ENCODE data around the gene TNFSF10. TPM values are rescaled to one million over a fixed set of nuclear protein-coding genes. Genes with fewer than 3 reads are reported as not detected.

TNFSF10 gene
- total and polyA plus RNA-seq, 2 donors (not counting 1 experiment from before 2014, with no cell fraction given), result 16.4 to 21.0 TPM

GRCh38 chr3:172515130-172515918 is 7.9 kb downstream of the TNFSF10 start:
- peaks cover 49% of the 10 kb centered on the region for H3K79me2 ChIP-seq (ENCODE audit: control insufficient read depth, insufficient read depth, low read length)
- H3K4me2 ChIP-seq (replicated peaks; ENCODE audit: low read depth, low read length, poor library complexity, severe bottlenecking), result no peak overlapping the region
- intact Hi-C loops (cut with micrococcal nuclease), result no loop called here
- peaks cover 12 to 56% of the 10 kb centered on the region in 2 experiments for H3K36me3 ChIP-seq (replicated peaks in 1 of 2; ENCODE audit: control extremely low read depth in 1 of 2, control insufficient read depth in 1 of 2, extremely low read depth in 1 of 2, insufficient read depth in 2 of 2, low read length in 1 of 2)
- Mint-ChIP-seq H3K27me3 (no peaks in the 10 kb centered on the region), H3K9me3 (ENCODE audit: insufficient read depth) (no peaks in the 10 kb centered on the region), H3K4me1 (peaks cover 77% of the 10 kb centered on the region), H3K4me3 (no peak overlapping the region), H3K27ac (peak overlapping the region; percentile 64)
- no peak overlapping the region for H3K9ac ChIP-seq (ENCODE audit: low read length)
- no peaks in the 10 kb centered on the region for H3K9me3 ChIP-seq (ENCODE audit: control extremely low read depth in 1 of 3, control insufficient read depth in 2 of 3, insufficient read depth in 1 of 3, low read length in 2 of 3)
- no peaks in the 10 kb centered on the region for H3K27me3 ChIP-seq (replicated peaks in 1 of 4; ENCODE audit: control extremely low read depth in 1 of 4, control insufficient read depth in 3 of 4, insufficient read depth in 4 of 4, low read length in 3 of 4)
- peaks cover 36% of the 10 kb centered on the region for H4K20me1 ChIP-seq (ENCODE audit: control insufficient read depth, insufficient read depth, low read length, poor library complexity, severe bottlenecking)
- DNase-seq (no peak), ATAC-seq (ENCODE audit: low read depth) (no peak)
- H3K27ac ChIP-seq (ENCODE audit: low read length in 2 of 2), result peak overlapping the region in 1 of 2 donors; percentile 60
- peaks cover 32 to 43% of the 10 kb centered on the region in 2 donors for H3K4me1 ChIP-seq (ENCODE audit: control insufficient read depth in 2 of 2, insufficient read depth in 2 of 2, low read length in 2 of 2)
- ChIA-PET CTCF (interaction anchor here (0.9 to 1.2 kb wide), 2 partner anchors 54 to 80 kb away, joined by 3 to 5 read pairs; no protein-coding TSS in a partner anchor), POLR2A (interaction anchor here (0.8 kb wide), 1 partner anchor 10 kb away, joined by 6 read pairs; no protein-coding TSS in a partner anchor)
- no peak overlapping the region for H3K4me3 ChIP-seq (ENCODE audit: control extremely low read depth in 1 of 5, extremely low read depth in 1 of 5, insufficient read depth in 1 of 5, low read depth in 2 of 5, low read length in 4 of 5)
- WGBS (ENCODE audit: insufficient coverage), result 75% methylated on average over 2 of the region's 4 CpGs
- no peak overlapping the region for H2AFZ ChIP-seq (ENCODE audit: insufficient read depth, low read depth, low read length, poor library complexity, severe bottlenecking)
- TF ChIP-seq EZH2 (IDR thresholded peaks at IDR 0.05; ENCODE audit: borderline replicate concordance, insufficient read depth, low read depth, low read length, poor library complexity, severe bottlenecking) (no peak), CTCF (IDR thresholded peaks at IDR 0.05) (no peak)

GRCh38 chr3:172514678-172515077 is 8.6 kb downstream of the TNFSF10 start:
- CTCF ChIA-PET, result interaction anchor here (0.9 to 1.2 kb wide), 2 partner anchors 53 to 81 kb away, joined by 3 to 5 read pairs; no protein-coding TSS in a partner anchor
- Histone ChIP-seq H4K20me1 (ENCODE audit: control insufficient read depth, insufficient read depth, low read length, poor library complexity, severe bottlenecking) (peaks cover 36% of the 10 kb centered on the region), H3K4me1 (ENCODE audit: control insufficient read depth in 2 of 2, insufficient read depth in 2 of 2, low read length in 2 of 2) (peaks cover 25 to 39% of the 10 kb centered on the region in 2 donors), H2AFZ (ENCODE audit: insufficient read depth, low read depth, low read length, poor library complexity, severe bottlenecking) (no peak overlapping the region), H3K27me3 (replicated peaks in 1 of 4; ENCODE audit: control extremely low read depth in 1 of 4, control insufficient read depth in 3 of 4, insufficient read depth in 4 of 4, low read length in 3 of 4) (no peaks in the 10 kb centered on the region), H3K9me3 (ENCODE audit: control extremely low read depth in 1 of 3, control insufficient read depth in 2 of 3, insufficient read depth in 1 of 3, low read length in 2 of 3) (no peaks in the 10 kb centered on the region), H3K4me2 (replicated peaks; ENCODE audit: low read depth, low read length, poor library complexity, severe bottlenecking) (no peak overlapping the region), H3K36me3 (replicated peaks in 1 of 2; ENCODE audit: control extremely low read depth in 1 of 2, control insufficient read depth in 1 of 2, extremely low read depth in 1 of 2, insufficient read depth in 2 of 2, low read length in 1 of 2) (peaks cover 12 to 61% of the 10 kb centered on the region in 2 experiments), H3K79me2 (ENCODE audit: control insufficient read depth, insufficient read depth, low read length) (peaks cover 43% of the 10 kb centered on the region), H3K4me3 (ENCODE audit: control extremely low read depth in 1 of 5, extremely low read depth in 1 of 5, insufficient read depth in 1 of 5, low read depth in 2 of 5, low read length in 4 of 5) (no peak overlapping the region), H3K9ac (ENCODE audit: low read length) (no peak overlapping the region), H3K27ac (ENCODE audit: low read length in 2 of 2) (peak overlapping the region in 1 of 2 donors; percentile 60)
- DNase-seq (no peak), ATAC-seq (ENCODE audit: low read depth) (no peak)
- intact Hi-C loops (cut with micrococcal nuclease), result no loop called here
- 86% methylated on average over 3 of the region's 4 CpGs for WGBS (ENCODE audit: insufficient coverage)
- Mint-ChIP-seq H3K4me1 (peaks cover 73% of the 10 kb centered on the region), H3K27me3 (no peaks in the 10 kb centered on the region), H3K9me3 (ENCODE audit: insufficient read depth) (no peaks in the 10 kb centered on the region), H3K4me3 (no peak overlapping the region), H3K27ac (peak overlapping the region; percentile 37)
- POLR2A ChIA-PET, result interaction anchor here (0.8 kb wide), 1 partner anchor 9 kb away, joined by 6 read pairs; no protein-coding TSS in a partner anchor
- TF ChIP-seq CTCF (IDR thresholded peaks at IDR 0.05), result no peak
- no peak for TF ChIP-seq EZH2 (IDR thresholded peaks at IDR 0.05; ENCODE audit: borderline replicate concordance, insufficient read depth, low read depth, low read length, poor library complexity, severe bottlenecking)
